CD4-positive, alpha-beta T cell (primary cell): ENCODE results near the gene ZNF132. TPM values are rescaled to one million over a fixed set of nuclear protein-coding genes. Genes with fewer than 3 reads are reported as not detected.
"Not testable (repeated sequence)": the region's sequence is repeated elsewhere in the genome, so short reads cannot be mapped to it uniquely, and the experiment has no call there.

Experiments
- ATAC-seq: fragments of 200-7000 bp; cut with Tn5 transposase; one replicate; pipeline ENCODE4 v1.10.0; 2022; ENCODE audit warnings: mild to moderate bottlenecking; ENCODE audit not compliant: poor library complexity
- CTCF ChIA-PET: fragments of 350-600 bp; sonication (Branson Sonifier 250); formaldehyde crosslinking; loops from one replicate; lab custom pipeline; 2021; ENCODE audit warnings: antibody characterized with exemption, inconsistent platforms; lab: Charles Lee
- POLR2A ChIA-PET: fragments of 350-600 bp; sonication (Branson Sonifier 250); formaldehyde crosslinking; loops from one replicate; lab custom pipeline; 2021; ENCODE audit warnings: antibody characterized with exemption, inconsistent platforms; lab: Charles Lee
- DNase-seq, 14 experiments: peaks; one replicate each; pipeline ENCODE4 v3.0.0-alpha.2; 2013 to 2020; ENCODE audit warnings: mixed read lengths in 2 of 14
- H3K27ac ChIP-seq, 2 donors: one replicate each; pipeline versions ENCODE4 v1.5.1 to v1.7.0; 2013; ENCODE audit warnings: low read length in 2 of 2, low read depth in 1 of 2, mild to moderate bottlenecking in 1 of 2
- H3K27me3 ChIP-seq, 2 experiments: 1 replicate in 1 of 2; 2 replicates in 1 of 2; pipeline versions ENCODE4 v1.6.1 to v1.7.0; 2013; ENCODE audit warnings: low read length in 2 of 2, control low read depth in 1 of 2, mild to moderate bottlenecking in 1 of 2, moderate library complexity in 1 of 2; ENCODE audit not compliant: insufficient read depth in 2 of 2, control insufficient read depth in 1 of 2
- H3K36me3 ChIP-seq: one replicate; pipeline ENCODE4 v1.6.1; 2013; ENCODE audit warnings: low read length, control low read depth; ENCODE audit not compliant: insufficient read depth
- H3K4me1 ChIP-seq: one replicate; pipeline ENCODE4 v1.6.1; 2013; ENCODE audit warnings: low read length, control low read depth; ENCODE audit not compliant: insufficient read depth
- H3K4me3 ChIP-seq: one replicate; pipeline ENCODE4 v1.5.1; 2013; ENCODE audit warnings: mild to moderate bottlenecking, low read length, moderate library complexity
- H3K9me3 ChIP-seq, 2 experiments: 1 replicate in 1 of 2; 2 replicates in 1 of 2; pipeline versions ENCODE4 v1.6.1 to v1.7.0; 2013; ENCODE audit warnings: low read length in 2 of 2, mild to moderate bottlenecking in 2 of 2, control low read depth in 1 of 2, moderate library complexity in 1 of 2; ENCODE audit not compliant: control insufficient read depth in 1 of 2, insufficient read depth in 1 of 2
- H3K27ac Mint-ChIP-seq: one replicate; pipeline ENCODE4 v1.8.0; 2020; ENCODE audit warnings: mixed read lengths
- H3K27me3 Mint-ChIP-seq: one replicate; pipeline ENCODE4 v1.8.0; 2021; ENCODE audit warnings: mixed read lengths
- H3K36me3 Mint-ChIP-seq: one replicate; pipeline ENCODE4 v1.8.0; 2021; ENCODE audit warnings: low read depth, mixed read lengths
- H3K4me1 Mint-ChIP-seq: one replicate; pipeline ENCODE4 v1.8.0; 2021; ENCODE audit warnings: low read depth, mixed read lengths
- H3K4me3 Mint-ChIP-seq: one replicate; pipeline ENCODE4 v1.8.0; 2020; ENCODE audit warnings: mild to moderate bottlenecking, mixed read lengths
- H3K9me3 Mint-ChIP-seq: one replicate; pipeline ENCODE4 v1.8.0; 2020; ENCODE audit warnings: mixed read lengths
- intact Hi-C, 2 experiments: fragments of 100-400 bp; cut with DNase I in 1 of 2; cut with micrococcal nuclease in 1 of 2; formaldehyde crosslinking; loops; one replicate each; pipeline versions ENCODE4 v1.15.1 to v1.9.0; 2023 to 2025; cut with DNase I, micrococcal nuclease
- total RNA-seq, 174 experiments: library from RNA in 2 of 174; stranded (reverse) in 2 of 174; gene quantifications; one replicate each; pipeline ENCODE4 v1.2.3 and lab custom pipeline; 2021 to 2026
- TF ChIP-seq, protein P1 (sequence below): fragments of 200-600 bp; IDR thresholded peaks from one replicate; pipeline ENCODE4 v1.8.0; 2022; ENCODE audit warnings: antibody characterized with exemption, mild to moderate bottlenecking

The ZNF132 gene
- total RNA-seq, 2 experiments from 2014 or later, result 1.0 to 1.4 TPM

DNA sequence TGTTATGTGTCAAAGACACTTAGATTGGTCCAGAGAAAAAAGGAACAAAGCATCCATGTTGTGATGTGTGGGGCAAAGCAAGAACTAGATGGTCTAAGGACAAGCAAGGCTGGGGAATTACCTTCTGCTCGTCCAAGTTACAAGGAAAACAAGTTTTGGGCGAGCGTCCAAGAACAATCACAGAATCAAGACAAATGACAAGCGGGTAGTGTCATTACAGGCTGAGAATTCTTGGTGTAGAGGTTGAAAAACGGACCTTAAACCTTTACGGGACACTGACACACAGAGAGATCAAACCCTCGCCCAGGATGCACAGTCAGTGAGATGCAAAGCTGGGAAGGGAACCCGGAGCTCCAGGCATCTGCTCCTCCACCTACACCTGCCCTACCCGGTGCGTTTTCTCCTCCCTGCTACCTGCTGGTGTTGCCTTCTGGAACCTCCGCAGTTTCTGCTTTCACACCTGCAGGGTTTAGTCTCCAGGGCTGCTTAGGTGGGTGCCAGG, 11.0 kb upstream of the ZNF132 start:
- POLR2A ChIA-PET, result interaction anchor here (0.5 to 1.5 kb wide), 10 partner anchors 11 to 681 kb away, joined by 3 to 24 read pairs (median 4); partner anchors contain the start of genes TRIM28, ZNF132, ZNF497 and ZNF552
- Histone ChIP-seq H3K27ac (no peak overlapping the region), H3K27me3 (peaks cover 9 to 16% of the 10 kb centered on the region in 2 experiments), H3K4me3 (peak overlapping the region; percentile 66), H3K36me3 (peaks cover 10% of the 10 kb centered on the region), H3K4me1 (peaks cover 15% of the 10 kb centered on the region), H3K9me3 (peaks cover 7 to 14% of the 10 kb centered on the region in 2 experiments)
- H3K9me3 Mint-ChIP-seq, result peaks cover 4% of the 10 kb centered on the region
- ATAC-seq, result peak; percentile 15
- no peak for DNase-seq
- H3K27me3 Mint-ChIP-seq, result peaks cover 28% of the 10 kb centered on the region
- TF ChIP-seq, protein P1, sequence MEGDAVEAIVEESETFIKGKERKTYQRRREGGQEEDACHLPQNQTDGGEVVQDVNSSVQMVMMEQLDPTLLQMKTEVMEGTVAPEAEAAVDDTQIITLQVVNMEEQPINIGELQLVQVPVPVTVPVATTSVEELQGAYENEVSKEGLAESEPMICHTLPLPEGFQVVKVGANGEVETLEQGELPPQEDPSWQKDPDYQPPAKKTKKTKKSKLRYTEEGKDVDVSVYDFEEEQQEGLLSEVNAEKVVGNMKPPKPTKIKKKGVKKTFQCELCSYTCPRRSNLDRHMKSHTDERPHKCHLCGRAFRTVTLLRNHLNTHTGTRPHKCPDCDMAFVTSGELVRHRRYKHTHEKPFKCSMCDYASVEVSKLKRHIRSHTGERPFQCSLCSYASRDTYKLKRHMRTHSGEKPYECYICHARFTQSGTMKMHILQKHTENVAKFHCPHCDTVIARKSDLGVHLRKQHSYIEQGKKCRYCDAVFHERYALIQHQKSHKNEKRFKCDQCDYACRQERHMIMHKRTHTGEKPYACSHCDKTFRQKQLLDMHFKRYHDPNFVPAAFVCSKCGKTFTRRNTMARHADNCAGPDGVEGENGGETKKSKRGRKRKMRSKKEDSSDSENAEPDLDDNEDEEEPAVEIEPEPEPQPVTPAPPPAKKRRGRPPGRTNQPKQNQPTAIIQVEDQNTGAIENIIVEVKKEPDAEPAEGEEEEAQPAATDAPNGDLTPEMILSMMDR, result no peak
- peak overlapping the region; percentile 63 for H3K27ac Mint-ChIP-seq
- peaks cover 21% of the 10 kb centered on the region for H3K4me1 Mint-ChIP-seq
- intact Hi-C loops, result loop anchor here (1.0 to 5.0 kb wide), 5 partner anchors 11 to 144 kb away; partner anchors contain the start of genes ZNF132 (in 2 of the 2), ZNF584 (in 2 of the 2) and ERVK3-1 (in 1 of the 2)
- H3K4me3 Mint-ChIP-seq, result peak overlapping the region; percentile 85
- CTCF ChIA-PET, result interaction anchor here (1.1 to 2.6 kb wide), 2 partner anchors 63 to 69 kb away, joined by 3 to 10 read pairs; partner anchors contain the start of gene ZBTB45
- peaks cover 26% of the 10 kb centered on the region for H3K36me3 Mint-ChIP-seq

DNA sequence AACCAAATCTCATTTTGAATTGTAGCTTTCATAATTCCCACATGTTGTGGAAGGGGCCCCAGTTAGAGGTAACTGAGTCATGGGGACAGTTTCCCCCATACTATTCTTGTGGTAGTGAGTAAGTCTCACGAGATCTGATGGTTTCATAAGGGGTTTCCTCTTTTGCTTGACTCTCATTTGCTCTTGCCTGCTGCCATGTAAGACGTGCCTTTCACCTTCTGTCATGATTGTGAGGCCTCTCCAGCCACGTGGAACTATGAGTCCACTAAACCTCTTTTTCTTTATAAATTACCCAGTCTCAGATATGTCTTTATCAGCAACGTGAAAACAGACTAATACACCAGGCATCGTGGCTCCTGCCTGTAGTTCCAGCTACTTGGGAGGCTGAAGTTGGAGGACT, 10.0 kb upstream of the ZNF132 start:
- Mint-ChIP-seq H3K4me3 (peak overlapping the region; percentile 38), H3K4me1 (peaks cover 21% of the 10 kb centered on the region), H3K27me3 (peaks cover 31% of the 10 kb centered on the region), H3K36me3 (peaks cover 26% of the 10 kb centered on the region)
- DNase-seq, POLR2A ChIA-PET, H3K9me3 Mint-ChIP-seq, H3K4me3 ChIP-seq, H3K27ac Mint-ChIP-seq, ATAC-seq, H3K27ac ChIP-seq: not testable (repeated sequence)
- peaks cover 15% of the 10 kb centered on the region for H3K4me1 ChIP-seq
- H3K27me3 ChIP-seq, result peaks cover 9 to 16% of the 10 kb centered on the region in 2 experiments
- intact Hi-C loops, result loop anchor here in 1 of 2 experiments (2.0 to 5.0 kb wide), 2 partner anchors 41 to 143 kb away; partner anchors contain the start of genes ERVK3-1 and ZNF584
- CTCF ChIA-PET, result interaction anchor here (0.6 to 2.6 kb wide), 2 partner anchors 9 to 70 kb away, joined by 3 to 10 read pairs; partner anchors contain the start of gene ZBTB45
- peaks cover 7 to 14% of the 10 kb centered on the region in 2 experiments for H3K9me3 ChIP-seq
- H3K36me3 ChIP-seq, result peaks cover 10% of the 10 kb centered on the region

DNA sequence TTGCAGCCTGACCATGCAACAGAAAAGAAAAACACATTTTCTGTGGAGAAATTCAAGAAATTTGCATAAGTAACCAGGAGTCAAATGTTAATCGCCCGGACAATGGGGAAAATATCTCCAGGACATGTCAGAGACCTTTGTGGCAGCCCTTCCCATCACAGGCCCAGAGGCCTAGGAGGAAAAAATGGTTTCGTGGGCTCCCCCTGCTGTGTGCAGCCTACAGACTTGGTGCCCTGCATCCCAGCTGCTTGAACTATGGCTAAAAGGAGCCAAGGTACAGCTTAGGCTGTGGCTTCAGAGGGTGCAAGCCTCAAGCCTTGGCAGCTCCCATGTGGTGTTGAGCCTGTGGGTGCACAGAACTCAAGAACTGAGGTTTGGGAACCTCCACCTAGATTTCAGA, 8.9 kb upstream of the ZNF132 start:
- H3K36me3 ChIP-seq, H3K4me3 Mint-ChIP-seq, H3K4me3 ChIP-seq, POLR2A ChIA-PET, H3K9me3 Mint-ChIP-seq, H3K27ac ChIP-seq, DNase-seq, H3K27ac Mint-ChIP-seq, ATAC-seq, CTCF ChIA-PET, intact Hi-C loops: not testable (repeated sequence)
- Mint-ChIP-seq H3K36me3 (peaks cover 17% of the 10 kb centered on the region), H3K4me1 (peaks cover 17% of the 10 kb centered on the region), H3K27me3 (peaks cover 42% of the 10 kb centered on the region)
- Histone ChIP-seq H3K9me3 (peaks cover 7 to 14% of the 10 kb centered on the region in 2 experiments), H3K4me1 (peaks cover 15% of the 10 kb centered on the region), H3K27me3 (peaks cover 9 to 16% of the 10 kb centered on the region in 2 experiments)

DNA sequence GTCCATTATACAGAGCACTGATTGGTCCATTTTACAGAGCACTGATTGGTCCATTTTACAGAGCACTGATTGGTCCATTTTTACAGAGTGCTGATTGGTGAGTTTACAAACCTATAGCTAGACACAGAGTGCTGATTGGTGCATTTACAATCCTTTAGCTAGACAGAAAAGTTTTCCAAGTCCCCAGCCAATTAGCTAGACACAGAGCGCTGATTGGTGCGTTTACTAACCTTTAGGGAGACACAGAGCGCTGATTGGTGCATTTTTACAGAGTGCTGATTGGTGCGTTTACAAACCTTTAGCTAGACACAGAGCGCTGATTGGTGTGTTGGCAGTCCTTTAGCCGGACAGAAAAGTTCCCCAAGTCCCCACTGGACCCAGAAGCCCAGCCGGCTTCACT, 3.0 kb upstream of the ZNF132 start:
- DNase-seq, H3K4me3 Mint-ChIP-seq, H3K27ac ChIP-seq, H3K4me3 ChIP-seq, H3K27ac Mint-ChIP-seq, H3K36me3 ChIP-seq, ATAC-seq, CTCF ChIA-PET: not testable (repeated sequence)
- Histone ChIP-seq H3K4me1 (peaks cover 23% of the 10 kb centered on the region), H3K9me3 (peaks cover 3 to 36% of the 10 kb centered on the region in 2 experiments), H3K27me3 (peaks cover 0 to 10% of the 10 kb centered on the region in 2 experiments)
- peaks cover 20% of the 10 kb centered on the region for H3K4me1 Mint-ChIP-seq
- H3K36me3 Mint-ChIP-seq, result peaks cover 21% of the 10 kb centered on the region
- peaks cover 25% of the 10 kb centered on the region for H3K27me3 Mint-ChIP-seq
- intact Hi-C loops, result loop anchor here in 1 of 2 experiments (5.0 kb wide), 2 partner anchors 34 to 36 kb away; partner anchors contain the start of genes ZNF446 and ZNF584
- H3K9me3 Mint-ChIP-seq, result peaks cover 11% of the 10 kb centered on the region
- POLR2A ChIA-PET, result interaction anchor here (0.8 to 1.4 kb wide), 2 partner anchors 95 to 260 kb away, joined by 3 to 5 read pairs; partner anchors contain the start of gene ZNF274
